Neural crest cell (in vitro differentiated cells): ENCODE results near the gene CEMIP. TPM values are rescaled to one million over a fixed set of nuclear protein-coding genes. Genes with fewer than 3 reads are reported as not detected.

ENCODE experiments used
- DNase-seq: peaks from one replicate; pipeline ENCODE4 v3.0.0; 2021; ENCODE audit warnings: low read depth, mixed read lengths, low spot score
- H3K27ac Mint-ChIP-seq: one replicate; pipeline ENCODE4 v1.8.0; 2021; ENCODE audit warnings: mild to moderate bottlenecking, mixed read lengths; ENCODE audit not compliant: unreplicated experiment
- H3K27me3 Mint-ChIP-seq: 2 replicates; pipeline ENCODE4 v1.8.0; 2021; ENCODE audit warnings: low read depth, mild to moderate bottlenecking, mixed read lengths
- H3K36me3 Mint-ChIP-seq: 2 replicates; pipeline ENCODE4 v1.8.0; 2021; ENCODE audit warnings: low read depth, mild to moderate bottlenecking, mixed read lengths
- H3K4me1 Mint-ChIP-seq: 2 replicates; pipeline ENCODE4 v1.8.0; 2021; ENCODE audit warnings: mixed read lengths
- H3K4me3 Mint-ChIP-seq: one replicate; pipeline ENCODE4 v1.8.0; 2021; ENCODE audit warnings: mild to moderate bottlenecking, mixed read lengths
- H3K9me3 Mint-ChIP-seq: 2 replicates; pipeline ENCODE4 v1.8.0; 2021; ENCODE audit warnings: mixed read lengths
- total RNA-seq: library from RNA; stranded (reverse); gene quantifications from 2 replicates; pipeline ENCODE4 v1.2.1, GENCODE V29; 2021
- TF ChIP-seq, protein P1 (sequence below): fragments of 200-600 bp; sonication (generic); conservative IDR thresholded peaks from 2 replicates; pipeline ENCODE4 v1.5.0; 2021; ENCODE audit warnings: antibody characterized with exemption, mild to moderate bottlenecking

Gene CEMIP
- total RNA-seq, 1 donor from 2014 or later = 0.33 TPM

DNA sequence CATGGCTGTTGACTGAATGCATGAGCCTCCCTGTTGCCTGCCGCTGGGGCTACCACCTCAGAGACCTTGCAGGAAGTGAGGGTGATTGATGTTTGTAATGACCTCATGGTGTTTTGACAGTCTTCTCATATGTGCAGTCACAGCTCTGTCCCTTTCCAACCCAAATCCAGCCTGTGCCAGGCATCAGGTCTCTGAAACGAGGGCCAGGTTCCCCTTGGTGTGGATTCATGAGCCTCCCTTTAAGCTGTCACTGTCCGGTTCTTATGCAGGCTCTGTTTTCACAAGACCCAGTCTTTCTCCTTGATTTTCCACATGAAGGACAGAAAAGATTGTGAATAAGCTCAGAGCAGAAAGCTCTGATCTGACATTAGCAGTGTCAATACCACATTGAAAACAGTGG, 43.1 kb downstream of the CEMIP start:
- Mint-ChIP-seq H3K4me1 (peaks cover 7% of the 10 kb centered on the region), H3K27me3 (peaks cover 13% of the 10 kb centered on the region), H3K9me3 (no peaks in the 10 kb centered on the region)

DNA sequence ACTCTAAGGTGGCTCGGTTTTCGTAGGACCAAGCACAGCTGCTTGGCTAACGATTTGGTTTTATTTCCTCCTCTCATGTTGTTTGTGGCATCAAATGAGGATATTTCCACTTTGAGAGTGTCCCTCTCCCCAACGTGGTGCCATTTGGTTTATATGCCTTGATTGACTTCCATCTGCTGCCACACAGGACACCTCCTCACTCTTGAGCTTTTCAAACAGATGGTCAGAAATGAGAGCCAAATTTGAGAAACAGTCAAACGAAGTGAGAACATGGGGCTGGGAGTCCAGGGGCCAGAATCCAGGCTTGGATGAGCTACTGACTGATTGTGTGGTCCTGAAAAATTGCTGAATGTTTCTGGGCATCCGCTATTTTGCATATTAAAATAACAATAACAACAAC, 43.5 kb downstream of the CEMIP start:
- DNase-seq = no peak

More for the DNA sequence above, 43.1 kb downstream of the CEMIP start:
- Mint-ChIP-seq H3K36me3 (no peaks in the 10 kb centered on the region), H3K4me3 (no peak overlapping the region), H3K27ac (no peak overlapping the region)
- TF ChIP-seq, protein P1, sequence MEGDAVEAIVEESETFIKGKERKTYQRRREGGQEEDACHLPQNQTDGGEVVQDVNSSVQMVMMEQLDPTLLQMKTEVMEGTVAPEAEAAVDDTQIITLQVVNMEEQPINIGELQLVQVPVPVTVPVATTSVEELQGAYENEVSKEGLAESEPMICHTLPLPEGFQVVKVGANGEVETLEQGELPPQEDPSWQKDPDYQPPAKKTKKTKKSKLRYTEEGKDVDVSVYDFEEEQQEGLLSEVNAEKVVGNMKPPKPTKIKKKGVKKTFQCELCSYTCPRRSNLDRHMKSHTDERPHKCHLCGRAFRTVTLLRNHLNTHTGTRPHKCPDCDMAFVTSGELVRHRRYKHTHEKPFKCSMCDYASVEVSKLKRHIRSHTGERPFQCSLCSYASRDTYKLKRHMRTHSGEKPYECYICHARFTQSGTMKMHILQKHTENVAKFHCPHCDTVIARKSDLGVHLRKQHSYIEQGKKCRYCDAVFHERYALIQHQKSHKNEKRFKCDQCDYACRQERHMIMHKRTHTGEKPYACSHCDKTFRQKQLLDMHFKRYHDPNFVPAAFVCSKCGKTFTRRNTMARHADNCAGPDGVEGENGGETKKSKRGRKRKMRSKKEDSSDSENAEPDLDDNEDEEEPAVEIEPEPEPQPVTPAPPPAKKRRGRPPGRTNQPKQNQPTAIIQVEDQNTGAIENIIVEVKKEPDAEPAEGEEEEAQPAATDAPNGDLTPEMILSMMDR = no peak
- no peak for DNase-seq

GRCh38 chr15:80823120-80823519, 44.0 kb downstream of the CEMIP start:
- H3K4me3 Mint-ChIP-seq = no peak overlapping the region
- DNase-seq = no peak
- no peaks in the 10 kb centered on the region for H3K9me3 Mint-ChIP-seq
- TF ChIP-seq, protein P1 = no peak
- H3K27me3 Mint-ChIP-seq = peaks cover 7% of the 10 kb centered on the region
- no peaks in the 10 kb centered on the region for H3K36me3 Mint-ChIP-seq
- no peak overlapping the region for H3K27ac Mint-ChIP-seq
- H3K4me1 Mint-ChIP-seq = peaks cover 7% of the 10 kb centered on the region

More for the DNA sequence above, 43.5 kb downstream of the CEMIP start:
- Mint-ChIP-seq H3K27me3 (peaks cover 11% of the 10 kb centered on the region), H3K27ac (no peak overlapping the region), H3K4me3 (no peak overlapping the region), H3K36me3 (no peaks in the 10 kb centered on the region), H3K9me3 (no peaks in the 10 kb centered on the region), H3K4me1 (peaks cover 7% of the 10 kb centered on the region)
- TF ChIP-seq, protein P1 = no peak

- Mint-ChIP-seq H3K4me3 (no peak overlapping the region), H3K36me3 (no peaks in the 10 kb centered on the region), H3K27ac (no peak overlapping the region), H3K9me3 (no peaks in the 10 kb centered on the region), H3K4me1 (peaks cover 7% of the 10 kb centered on the region), H3K27me3 (no peaks in the 10 kb centered on the region)
- TF ChIP-seq, protein P1 = no peak
- no peak for DNase-seq
These were observed 44.8 kb downstream of the CEMIP start for GRCh38 chr15:80823995-80824394.

GRCh38 chr15:80825361-80826030, 46.3 kb downstream of the CEMIP start:
- H3K27ac Mint-ChIP-seq = no peak overlapping the region
- DNase-seq = no peak
- H3K27me3 Mint-ChIP-seq = no peaks in the 10 kb centered on the region
- H3K36me3 Mint-ChIP-seq = no peaks in the 10 kb centered on the region
- TF ChIP-seq, protein P1 = no peak
- H3K4me3 Mint-ChIP-seq = no peak overlapping the region
- H3K4me1 Mint-ChIP-seq = peaks cover 7% of the 10 kb centered on the region
- H3K9me3 Mint-ChIP-seq = no peaks in the 10 kb centered on the region
